Left ventricle myocardium inferior (tissue), 1 donor: ENCODE measurements around the gene LIPT2. TPM values are rescaled to one million over a fixed set of nuclear protein-coding genes. Genes with fewer than 3 reads are reported as not detected.

ENCODE experiments used
- DNase-seq: peaks from one replicate; pipeline ENCODE4 v3.0.0-alpha.2; 2020
- H3K27ac ChIP-seq: fragments of 200-600 bp; replicated peaks from 2 replicates; pipeline ENCODE4 v1.8.0; 2021
- H3K27me3 ChIP-seq: fragments of 200-600 bp; 2 replicates; pipeline ENCODE4 v1.8.0; 2021; ENCODE audit warnings: low read depth
- H3K36me3 ChIP-seq: fragments of 200-600 bp; 2 replicates; pipeline ENCODE4 v1.8.0; 2021
- H3K4me1 ChIP-seq: fragments of 200-600 bp; 2 replicates; pipeline ENCODE4 v1.8.0; 2021
- H3K4me3 ChIP-seq: fragments of 200-600 bp; 2 replicates; pipeline ENCODE4 v1.8.0; 2021; ENCODE audit warnings: mild to moderate bottlenecking, moderate library complexity
- H3K9me3 ChIP-seq: fragments of 200-600 bp; replicated peaks from 2 replicates; pipeline ENCODE4 v1.8.0; 2021
- CTCF ChIP-seq: fragments of 200-600 bp; IDR thresholded peaks from 2 replicates; pipeline ENCODE4 v1.8.0; 2021; ENCODE audit warnings: antibody characterized with exemption, mild to moderate bottlenecking, borderline replicate concordance
- intact Hi-C: fragments of 100-400 bp; cut with micrococcal nuclease; formaldehyde crosslinking; loops from one replicate; pipeline ENCODE4 v1.11.0; 2022
- long read RNA-seq: library from polyadenylated mRNA; unstranded; transcript quantifications from one replicate; pipeline ENCODE4 v2.0.0, GENCODE V29; 2021
- total RNA-seq: library from RNA; stranded (reverse); fragmentation: NEBNext Ultra II Directional; extraction: Animal tissue kit (Norgen Biotek cat#: 25700); gene quantifications from one replicate; pipeline ENCODE4 v1.2.1, GENCODE V29; 2021
- donor health status: DM: no; HTN: yes; CAD: no; lungs with severe emphysema.

LIPT2 gene
- total RNA-seq = 0.96 TPM
- long read RNA-seq, partial matches to known transcripts = 0 of 3 reads
- long read RNA-seq, other reads (novel, unspliced or antisense) = 2 of 3 reads

GRCh38 chr11:74492974-74493790 is at the start of gene LIPT2:
Gene LIPT2, minus strand, starts transcription at chr11:74493724. Its CDS starts 21 bp downstream, at chr11:74493703.
- no peak for TF ChIP-seq CTCF
- Histone ChIP-seq H3K4me3 (peak within 1 kb of the TSS; percentile 95), H3K27ac (peak within 1 kb of the TSS; percentile 100), H3K9me3 (peaks cover 14% of the 10 kb centered on the region), H3K36me3 (peaks cover 9% of the 10 kb centered on the region), H3K4me1 (peaks cover 22% of the 10 kb centered on the region), H3K27me3 (no peaks in the 10 kb centered on the region)
- peak; percentile 97 for DNase-seq
- intact Hi-C loops = no loop called here

GRCh38 chr11:74541466-74541865 is 47.9 kb upstream of the LIPT2 start:
- DNase-seq = no peak
- H3K36me3 ChIP-seq = no peaks in the 10 kb centered on the region

GRCh38 chr11:74540270-74540669 is 46.7 kb upstream of the LIPT2 start:
- TF ChIP-seq CTCF = no peak
- H3K36me3 ChIP-seq = no peaks in the 10 kb centered on the region
- intact Hi-C loops = no loop called here
- H3K27me3 ChIP-seq = no peaks in the 10 kb centered on the region
- no peak overlapping the region for H3K27ac ChIP-seq
- no peak overlapping the region for H3K4me3 ChIP-seq
- no peak for DNase-seq
- H3K9me3 ChIP-seq = peaks cover 22% of the 10 kb centered on the region
- no peaks in the 10 kb centered on the region for H3K4me1 ChIP-seq

More at GRCh38 chr11:74541466-74541865, 47.9 kb upstream of the LIPT2 start:
- Histone ChIP-seq H3K27me3 (no peaks in the 10 kb centered on the region), H3K4me3 (no peak overlapping the region), H3K27ac (no peak overlapping the region), H3K9me3 (peaks cover 22% of the 10 kb centered on the region), H3K4me1 (no peaks in the 10 kb centered on the region)
- TF ChIP-seq CTCF = no peak
- intact Hi-C loops = no loop called here

GRCh38 chr11:74538680-74539079 is 45.2 kb upstream of the LIPT2 start:
- intact Hi-C loops = no loop called here

More at GRCh38 chr11:74538680-74539079, 45.2 kb upstream of the LIPT2 start:
- no peaks in the 10 kb centered on the region for H3K36me3 ChIP-seq
- H3K4me3 ChIP-seq = no peak overlapping the region
- DNase-seq = no peak
- TF ChIP-seq CTCF = no peak
- H3K27ac ChIP-seq = no peak overlapping the region
- peaks cover 22% of the 10 kb centered on the region for H3K9me3 ChIP-seq
- no peaks in the 10 kb centered on the region for H3K27me3 ChIP-seq
- H3K4me1 ChIP-seq = no peaks in the 10 kb centered on the region
